ENCODE measurements around the gene CPHXL2. TPM values are rescaled to one million over a fixed set of nuclear protein-coding genes. Genes with fewer than 3 reads are reported as not detected.

CPHXL2 gene
- total RNA-seq, 1 donor from 2014 or later = not detected

GRCh38 chr16:75616521-75617010 lies 60.2 kb downstream of the CPHXL2 start:
- ATAC-seq (ENCODE audit: poor library complexity) = no peak
- intact Hi-C loops (cut with DNase I) = no loop called here
- no peak for DNase-seq

- ATAC-seq (ENCODE audit: poor library complexity) = no peak
- intact Hi-C loops (cut with DNase I) = no loop called here
Measured at GRCh38 chr16:75615619-75616018, 61.2 kb downstream of the CPHXL2 start.

GRCh38 chr16:75614066-75614897 lies 62.5 kb downstream of the CPHXL2 start:
- no peak for ATAC-seq (ENCODE audit: poor library complexity)
- no peak for DNase-seq
- intact Hi-C loops (cut with DNase I) = no loop called here

More at GRCh38 chr16:75615619-75616018, 61.2 kb downstream of the CPHXL2 start:
- DNase-seq = no peak

Other genes with a start within 250 kb of the CPHXL2 start
- 25.1 TPM for gene CFDP1, start 243.5 kb downstream of the CPHXL2 start, total RNA-seq
- gene TMEM170A, start 212.3 kb downstream of the CPHXL2 start, total RNA-seq = 9.5 TPM
- gene CHST6, start 181.6 kb downstream of the CPHXL2 start, total RNA-seq = 0.78 TPM
- gene CHST5, start 140.9 kb downstream of the CPHXL2 start, total RNA-seq = 0.22 TPM
- gene TMEM231, start 120.8 kb downstream of the CPHXL2 start, total RNA-seq = 4.1 TPM
- gene GABARAPL2, start 110.6 kb downstream of the CPHXL2 start, total RNA-seq = 239 TPM
- gene ADAT1, start 53.7 kb downstream of the CPHXL2 start, total RNA-seq = 19.3 TPM
- gene KARS1, start 29.3 kb downstream of the CPHXL2 start, total RNA-seq = 137 TPM
- 50.7 TPM for gene TERF2IP, start 29.2 kb downstream of the CPHXL2 start, total RNA-seq
- not detected for gene DUXB, start 24.5 kb upstream of the CPHXL2 start, total RNA-seq
- not detected for gene CPHXL, start 49.5 kb upstream of the CPHXL2 start, total RNA-seq

Data from Right ventricle myocardium superior (tissue), 1 donor.